ENCODE results near the gene FOXN4.

The FOXN4 gene

DNA sequence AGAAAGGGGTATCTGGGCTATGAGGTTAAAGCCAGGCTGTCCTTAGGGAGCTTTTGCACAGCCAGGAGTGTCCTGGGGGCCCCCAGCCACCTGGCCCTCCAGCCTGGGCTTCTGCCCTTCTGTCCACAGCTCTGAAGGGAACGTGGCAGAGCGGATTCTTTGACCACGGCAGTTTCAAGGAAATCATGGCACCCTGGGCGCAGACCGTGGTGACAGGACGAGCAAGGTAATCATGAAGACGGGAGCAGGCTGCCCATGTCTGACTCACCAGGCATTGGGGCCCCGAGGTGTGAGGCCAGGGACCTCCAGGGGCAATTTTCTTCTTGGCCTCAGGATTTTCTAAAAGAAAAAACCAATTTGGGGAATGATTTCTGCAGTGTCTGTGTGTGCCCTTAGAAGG is 53.1 kb downstream of the FOXN4 start:
- no peak for DNase-seq

DNA sequence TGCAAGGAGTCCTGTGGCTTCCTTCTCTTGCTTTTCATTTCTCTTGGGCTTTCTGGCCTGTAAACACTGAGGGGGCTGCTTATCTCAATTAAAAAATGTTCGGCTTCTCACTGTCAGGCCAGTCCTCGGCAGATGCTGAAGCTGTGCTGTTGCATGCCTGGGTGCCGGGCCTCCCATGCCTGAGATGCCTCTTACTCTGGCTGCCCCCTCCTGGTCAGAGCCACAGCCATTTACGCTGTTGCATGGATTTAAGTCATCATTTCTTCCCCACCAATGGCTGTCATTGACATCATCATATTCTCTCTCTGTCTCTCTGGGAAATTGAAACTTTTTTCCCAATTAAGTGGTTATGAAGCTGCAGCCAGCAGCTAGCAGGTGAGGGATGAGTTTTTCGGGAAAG is 53.7 kb downstream of the FOXN4 start:
- no peak for DNase-seq

DNA sequence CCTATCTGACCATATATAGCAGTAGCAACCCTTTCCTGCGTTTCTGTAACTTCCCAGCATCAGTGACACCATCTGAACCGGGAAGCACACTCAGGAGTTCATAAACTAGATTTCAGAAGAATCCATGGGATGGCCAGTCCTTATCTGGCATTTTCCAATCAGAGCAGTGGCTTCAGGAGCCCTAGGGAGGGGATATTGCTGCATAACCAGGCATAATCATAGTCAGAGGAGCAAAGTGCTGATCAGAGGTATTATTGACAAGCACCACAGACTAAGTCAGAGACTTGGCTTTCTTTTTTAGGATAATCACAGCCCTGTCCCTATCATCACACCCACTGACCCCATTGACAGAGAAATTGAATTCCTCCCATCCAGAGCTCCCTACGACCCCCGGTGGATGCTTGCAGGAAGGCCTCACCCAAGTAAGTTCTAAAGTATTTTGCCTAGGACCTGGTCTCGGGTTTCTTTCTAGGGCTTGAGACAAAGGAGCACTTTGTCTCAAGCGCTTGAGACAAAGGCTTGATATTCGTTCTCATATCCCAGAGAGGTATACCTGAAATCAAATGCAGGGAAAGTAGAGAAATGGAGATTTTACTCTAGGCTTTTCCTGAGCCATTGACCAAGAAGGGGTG is 55.1 kb downstream of the FOXN4 start:
- DNase-seq: no peak

DNA sequence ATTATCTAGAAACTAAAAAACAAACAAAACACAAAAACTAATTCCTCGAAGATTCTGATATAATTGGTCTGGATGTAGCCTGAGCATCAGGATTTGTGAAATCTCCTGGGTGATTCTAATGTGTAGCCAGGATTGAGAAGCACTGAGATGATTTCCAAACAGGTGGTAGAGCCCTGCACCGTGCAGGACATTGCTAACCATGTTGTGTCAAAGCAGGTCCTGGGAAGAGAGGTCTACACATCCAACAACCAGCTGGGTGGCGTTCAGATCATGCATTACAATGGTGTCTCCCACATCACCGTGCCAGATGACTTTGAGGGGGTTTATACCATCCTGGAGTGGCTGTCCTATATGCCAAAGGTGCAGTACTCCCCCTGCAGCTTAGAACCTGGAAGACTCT is 56.3 kb downstream of the FOXN4 start:
- DNase-seq: no peak

DNA sequence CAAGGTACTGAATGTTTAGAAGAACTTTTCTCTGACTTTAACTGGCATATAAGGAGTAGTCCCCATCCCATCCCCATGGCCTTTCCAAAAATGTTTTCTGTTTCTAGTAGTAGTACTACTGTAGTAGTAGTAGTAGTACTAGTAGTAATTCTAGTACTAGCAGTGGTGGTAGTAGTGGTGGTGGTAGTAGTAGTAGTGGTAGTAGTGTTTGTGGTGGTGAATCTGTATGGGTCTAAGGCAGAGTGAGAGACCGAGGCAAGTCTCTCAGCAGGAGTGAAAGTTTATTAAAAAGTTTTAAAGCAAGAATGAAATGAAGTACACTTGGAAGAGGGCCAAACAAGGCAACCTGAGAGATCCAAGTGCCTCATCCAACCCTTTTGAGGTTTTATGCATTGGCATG is 58.6 kb downstream of the FOXN4 start:
- DNase-seq: no peak

DNA sequence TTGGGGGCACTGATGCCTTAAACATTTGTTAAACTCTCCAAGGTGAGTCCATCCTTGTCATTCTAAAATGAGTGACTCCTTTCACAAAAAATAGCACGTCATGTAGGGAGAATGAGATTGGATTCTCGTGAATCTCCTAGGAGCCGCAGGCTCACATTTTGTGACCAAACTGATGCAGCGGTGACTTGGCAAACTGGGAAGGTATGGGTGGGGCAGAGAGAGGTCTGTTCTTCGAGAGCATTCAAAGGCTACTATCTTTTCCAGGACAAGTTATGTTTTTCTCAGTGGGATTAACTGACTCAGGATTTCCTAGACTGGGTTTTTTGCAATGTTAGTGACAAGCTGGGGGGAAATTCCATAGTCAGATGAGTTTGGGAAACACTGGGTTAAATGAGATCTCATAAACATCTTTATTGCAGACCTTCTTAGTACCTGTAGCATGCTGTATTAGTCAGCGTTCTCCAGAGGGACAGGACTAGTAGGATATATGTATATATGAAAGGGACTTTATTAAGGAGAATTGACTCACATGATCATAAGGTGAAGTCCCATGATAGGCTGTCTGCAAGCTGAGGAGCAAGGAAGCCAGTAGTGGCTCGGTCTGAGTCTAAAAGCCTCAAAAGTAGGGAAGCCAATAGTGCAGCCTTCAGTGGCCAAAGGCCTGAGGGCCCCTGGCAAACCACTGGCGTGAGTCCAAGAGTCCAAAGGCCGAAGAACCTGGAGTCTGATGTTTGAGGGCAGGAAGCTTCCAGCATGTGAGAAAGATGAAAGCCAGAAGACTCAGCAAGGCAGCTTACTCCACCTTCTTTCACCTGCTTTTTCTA is 61.0 kb downstream of the FOXN4 start:
- DNase-seq: no peak

DNA sequence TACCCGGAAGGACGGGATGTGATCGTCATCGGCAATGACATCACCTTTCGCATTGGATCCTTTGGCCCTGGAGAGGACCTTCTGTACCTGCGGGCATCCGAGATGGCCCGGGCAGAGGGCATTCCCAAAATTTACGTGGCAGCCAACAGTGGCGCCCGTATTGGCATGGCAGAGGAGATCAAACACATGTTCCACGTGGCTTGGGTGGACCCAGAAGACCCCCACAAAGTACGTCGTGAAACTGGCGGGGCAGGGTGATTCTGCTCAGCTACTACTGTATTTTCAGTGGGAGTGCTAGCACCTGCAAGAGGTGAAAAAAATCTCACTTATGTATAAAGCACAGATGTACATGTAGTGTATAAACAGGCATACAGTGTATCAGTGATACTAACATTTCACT is 62.9 kb downstream of the FOXN4 start:
- no peak for DNase-seq

DNA sequence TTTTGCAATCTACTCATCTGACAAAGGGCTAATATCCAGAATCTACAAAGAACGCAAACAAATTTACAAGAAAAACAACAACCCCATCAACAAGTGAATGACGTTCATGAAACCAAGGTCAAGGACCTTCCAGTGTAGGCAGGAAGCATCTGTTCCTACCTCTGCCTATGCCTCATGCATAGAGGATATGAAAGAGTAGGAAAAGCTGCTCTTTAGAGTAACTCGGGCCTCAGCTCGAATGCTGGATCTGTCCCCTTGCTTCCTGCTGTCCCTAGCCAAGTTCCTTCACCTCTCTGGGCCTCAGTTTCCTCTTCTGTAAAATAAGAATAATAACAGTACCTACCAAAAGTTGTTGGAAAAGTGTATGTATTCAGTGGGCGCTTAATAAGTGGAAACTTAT is 65.0 kb downstream of the FOXN4 start:
- no peak for DNase-seq

DNA sequence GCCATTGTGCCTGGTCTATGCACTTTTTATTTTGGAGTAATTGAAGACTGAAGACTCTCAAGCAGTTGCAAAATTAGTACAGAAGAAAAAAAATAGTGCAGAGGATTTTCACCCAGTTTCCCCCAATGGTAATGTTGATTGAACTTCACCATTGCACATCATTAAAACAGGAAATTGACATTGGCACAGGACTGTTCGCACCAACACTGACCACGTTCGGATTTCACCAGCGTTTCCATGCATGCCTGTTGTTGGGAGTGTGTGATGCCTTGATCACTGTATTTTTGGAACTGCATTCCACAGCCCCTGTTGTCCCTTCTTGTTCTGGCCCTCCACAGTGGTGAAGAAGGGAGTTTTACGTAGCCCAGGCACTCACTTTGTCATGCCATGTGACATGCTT is 67.1 kb downstream of the FOXN4 start:
- no peak for DNase-seq

DNA sequence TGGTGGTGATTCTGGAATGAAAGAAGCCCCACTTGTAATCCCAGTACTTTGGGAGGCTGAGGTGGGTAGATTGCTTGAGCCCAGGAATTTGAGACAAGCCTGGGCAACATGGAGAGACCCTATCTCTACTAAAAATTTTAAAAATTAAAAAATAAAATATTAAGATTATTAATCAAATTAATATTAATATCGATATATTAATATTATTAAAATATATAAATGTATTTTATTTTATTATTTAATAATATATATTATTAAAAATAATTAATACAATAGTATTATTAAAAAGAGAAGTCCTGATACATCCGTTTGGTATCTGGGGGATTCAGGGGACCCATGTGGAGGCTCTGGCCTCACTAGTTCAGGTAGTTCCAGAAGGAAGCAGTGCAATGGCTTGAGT is 68.7 kb downstream of the FOXN4 start:
- no peak for DNase-seq

DNA sequence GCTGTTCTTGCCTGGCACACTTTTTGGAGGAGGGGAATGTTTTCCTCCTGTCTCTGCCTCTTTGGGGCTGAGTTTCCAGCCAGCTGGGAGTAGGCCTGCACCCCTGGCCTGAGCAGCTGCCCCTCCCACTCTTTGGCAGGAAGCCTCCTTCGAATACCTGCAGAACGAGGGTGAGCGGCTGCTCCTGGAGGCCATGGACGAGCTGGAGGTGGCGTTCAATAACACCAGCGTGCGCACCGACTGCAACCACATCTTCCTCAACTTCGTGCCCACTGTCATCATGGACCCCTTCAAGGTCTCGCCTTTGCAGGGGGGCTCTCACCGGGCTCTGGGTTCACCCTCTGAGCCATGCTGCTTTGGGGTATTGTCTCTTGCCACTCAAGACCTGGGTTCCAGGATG is 69.4 kb downstream of the FOXN4 start:
- no peak for DNase-seq

DNA sequence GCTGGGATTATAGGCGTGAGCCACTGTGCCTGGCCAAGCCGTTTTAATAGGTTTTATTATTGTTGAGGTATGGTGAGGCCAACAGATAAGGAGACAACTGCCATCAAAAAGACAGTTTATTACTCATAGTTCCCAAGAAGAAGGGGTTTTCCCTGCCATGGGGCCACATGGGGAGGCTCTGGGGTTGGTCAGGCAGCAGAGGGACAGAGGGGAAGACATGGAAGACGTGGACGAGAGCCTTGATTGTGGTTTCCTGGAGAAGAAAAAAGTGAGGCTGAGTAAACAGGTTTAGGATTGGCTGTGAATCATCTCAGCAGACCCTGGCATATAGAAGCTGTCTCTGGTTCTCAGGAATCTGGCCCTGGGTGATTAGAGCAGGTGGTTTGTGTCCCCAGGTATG is 69.9 kb downstream of the FOXN4 start:
- DNase-seq: no peak

DNA sequence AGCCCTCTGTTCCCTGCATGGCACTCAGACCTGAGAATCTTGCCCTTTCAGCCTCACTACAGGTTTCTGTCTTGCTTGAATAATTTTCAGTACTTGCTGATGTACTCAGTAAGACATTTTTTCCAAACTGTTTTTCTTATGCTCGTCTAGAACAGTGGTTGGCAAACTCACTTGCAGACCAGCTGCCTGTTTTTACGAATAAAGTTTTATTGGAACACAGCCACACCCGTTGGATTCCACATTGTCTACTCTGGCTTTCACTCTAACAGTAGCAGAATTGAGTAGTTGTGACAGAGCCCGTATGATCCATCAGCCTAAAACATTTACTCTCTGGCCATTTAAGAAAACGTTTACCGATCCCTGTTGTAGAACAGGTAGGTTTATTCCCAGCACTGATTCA is 72.8 kb downstream of the FOXN4 start:
- DNase-seq: no peak

DNA sequence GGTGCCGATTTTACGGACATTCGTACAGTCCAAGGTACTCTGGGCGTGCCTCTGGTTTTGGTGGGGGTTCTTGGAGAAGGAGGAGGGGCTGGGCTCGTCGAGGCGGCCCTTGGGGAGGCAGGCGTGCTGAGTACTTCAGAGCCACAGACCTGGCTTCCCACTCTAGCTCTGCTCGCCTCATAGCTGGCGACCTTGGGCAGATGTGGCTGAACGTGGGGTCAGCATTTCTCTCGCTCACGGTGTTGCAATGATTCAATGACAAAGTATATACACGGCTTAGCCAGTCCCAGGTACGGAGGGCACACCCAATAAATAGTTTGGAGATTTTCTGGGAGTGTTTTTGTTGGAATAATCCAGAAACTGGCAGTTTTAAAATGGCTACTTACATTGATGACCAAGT is 75.1 kb downstream of the FOXN4 start:
- no peak for DNase-seq

DNA sequence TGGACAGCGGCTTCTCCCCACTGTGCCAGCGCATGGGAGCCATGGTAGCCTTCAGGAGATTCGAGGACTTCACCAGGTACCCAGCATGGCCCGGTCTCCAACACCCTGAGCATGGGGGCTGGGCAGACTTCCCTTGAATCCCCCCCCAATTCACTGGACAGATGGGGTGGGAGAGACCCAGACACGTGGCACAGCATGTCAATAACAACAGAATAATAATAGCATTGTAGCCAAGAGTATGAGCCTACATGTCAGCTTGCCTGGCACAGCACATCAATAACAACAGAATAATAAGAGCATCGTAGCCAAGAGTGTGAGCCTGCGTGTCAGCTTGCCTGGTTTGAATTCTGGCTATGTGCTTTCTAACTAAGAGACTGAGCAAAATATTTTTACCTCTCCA is 76.4 kb downstream of the FOXN4 start:
- DNase-seq: peak in 2 of 14 donors; percentile 2 to 47

DNA sequence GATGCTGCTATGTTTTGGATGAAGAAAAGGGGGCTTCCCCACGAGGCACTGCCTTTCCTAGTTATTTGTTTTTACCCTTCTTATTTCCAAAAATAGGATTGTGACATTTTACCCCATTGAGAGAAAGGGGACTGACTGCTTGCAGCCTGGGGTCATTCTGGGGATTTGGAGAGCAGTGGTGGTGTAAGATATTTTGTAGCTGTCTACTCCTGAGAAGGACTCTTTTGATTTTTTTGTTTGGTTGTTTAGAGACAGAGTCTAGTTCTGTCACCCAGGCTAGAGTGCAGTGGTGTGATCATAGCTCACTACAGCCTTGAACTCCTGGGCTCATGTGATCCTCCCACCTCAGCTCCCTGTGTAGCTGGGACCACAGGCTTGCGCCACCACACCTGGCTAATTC is 78.9 kb downstream of the FOXN4 start:
- DNase-seq: no peak

DNA sequence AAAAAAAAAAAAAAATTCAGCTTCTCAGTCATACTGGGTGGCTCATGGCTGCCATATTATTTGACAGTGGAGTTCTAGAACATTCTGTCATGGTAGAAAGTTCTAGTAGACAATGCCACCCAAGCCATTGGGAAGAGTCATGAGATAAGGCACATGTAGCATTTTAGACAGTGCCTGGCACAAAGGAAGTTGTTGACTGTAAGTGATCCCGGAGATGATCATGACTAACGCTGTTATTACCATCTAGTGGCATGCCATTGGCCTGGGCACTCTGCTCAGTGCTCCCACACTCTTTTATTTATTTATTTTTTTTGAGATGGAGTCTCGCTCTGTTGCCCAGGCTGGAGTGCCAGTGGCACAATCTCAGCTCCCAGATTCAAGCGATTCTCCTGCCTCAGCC is 80.4 kb downstream of the FOXN4 start:
- DNase-seq: no peak

All from C1 segment of cervical spinal cord (tissue), 14 donors.